LNCAP (cell line): Measurements from ENCODE around the gene GNAQ.

ENCODE experiments used
- TF ChIP-seq, protein P1 (sequence below): fragments of 450-650 bp; IDR thresholded peaks from 2 replicates; pipeline ENCODE4 v1.5.1; 2017; ENCODE audit warnings: mild to moderate bottlenecking

The GNAQ gene

DNA sequence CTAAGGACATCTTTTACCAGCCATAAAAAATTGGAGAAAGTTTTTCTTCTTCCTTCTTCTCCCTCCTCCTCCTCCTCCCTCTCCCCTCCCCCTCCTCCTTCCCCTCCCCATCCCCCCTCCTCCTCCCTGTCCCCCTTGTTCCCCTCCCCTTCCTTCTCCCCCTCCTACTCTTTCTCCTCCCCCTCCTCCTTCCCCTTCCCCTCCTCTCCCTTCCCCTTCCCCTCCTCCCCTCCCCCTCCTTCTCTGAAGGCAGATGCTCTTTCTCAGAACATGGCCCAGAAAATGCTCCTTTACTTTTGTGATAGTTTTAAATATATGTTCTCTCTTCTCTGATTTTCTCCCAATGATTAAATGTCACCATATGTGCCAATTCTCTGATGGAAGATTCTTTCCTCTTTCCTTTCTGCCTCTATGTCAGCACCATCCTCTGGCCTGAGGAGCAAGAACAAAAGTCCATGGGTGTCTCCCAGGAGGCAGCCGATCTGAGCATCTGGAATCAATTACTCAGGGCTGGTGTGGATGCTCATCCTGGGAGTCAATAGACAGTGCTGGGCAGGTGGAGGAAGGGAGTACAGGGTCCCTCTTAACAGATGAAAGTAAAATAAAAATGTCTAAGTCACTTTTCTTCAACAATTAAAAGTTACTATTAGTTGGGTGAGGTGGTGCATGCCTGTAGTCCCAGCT is 320.5 kb downstream of the GNAQ start:
- TF ChIP-seq, protein P1, sequence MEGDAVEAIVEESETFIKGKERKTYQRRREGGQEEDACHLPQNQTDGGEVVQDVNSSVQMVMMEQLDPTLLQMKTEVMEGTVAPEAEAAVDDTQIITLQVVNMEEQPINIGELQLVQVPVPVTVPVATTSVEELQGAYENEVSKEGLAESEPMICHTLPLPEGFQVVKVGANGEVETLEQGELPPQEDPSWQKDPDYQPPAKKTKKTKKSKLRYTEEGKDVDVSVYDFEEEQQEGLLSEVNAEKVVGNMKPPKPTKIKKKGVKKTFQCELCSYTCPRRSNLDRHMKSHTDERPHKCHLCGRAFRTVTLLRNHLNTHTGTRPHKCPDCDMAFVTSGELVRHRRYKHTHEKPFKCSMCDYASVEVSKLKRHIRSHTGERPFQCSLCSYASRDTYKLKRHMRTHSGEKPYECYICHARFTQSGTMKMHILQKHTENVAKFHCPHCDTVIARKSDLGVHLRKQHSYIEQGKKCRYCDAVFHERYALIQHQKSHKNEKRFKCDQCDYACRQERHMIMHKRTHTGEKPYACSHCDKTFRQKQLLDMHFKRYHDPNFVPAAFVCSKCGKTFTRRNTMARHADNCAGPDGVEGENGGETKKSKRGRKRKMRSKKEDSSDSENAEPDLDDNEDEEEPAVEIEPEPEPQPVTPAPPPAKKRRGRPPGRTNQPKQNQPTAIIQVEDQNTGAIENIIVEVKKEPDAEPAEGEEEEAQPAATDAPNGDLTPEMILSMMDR, result no peak

DNA sequence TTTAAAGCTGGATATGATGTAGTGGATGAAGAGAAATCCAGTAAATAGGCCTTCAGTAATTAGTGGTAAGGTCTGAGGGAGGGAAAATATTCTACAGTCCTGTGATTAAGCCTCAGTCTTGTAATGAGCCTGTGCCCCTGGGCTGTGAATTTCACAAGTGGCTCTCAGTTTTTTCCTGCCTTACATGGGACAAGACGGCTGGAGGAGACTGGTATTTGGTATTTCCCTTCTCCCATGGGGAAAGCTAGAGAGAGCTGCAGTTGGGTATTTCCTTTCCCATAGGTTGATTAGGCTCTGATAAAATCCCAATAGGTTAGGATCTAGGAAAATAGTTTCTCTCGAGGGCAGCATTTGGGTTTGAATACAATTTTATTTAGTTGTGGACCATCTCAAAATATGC is 321.3 kb downstream of the GNAQ start:
- TF ChIP-seq, protein P1, result no peak

DNA sequence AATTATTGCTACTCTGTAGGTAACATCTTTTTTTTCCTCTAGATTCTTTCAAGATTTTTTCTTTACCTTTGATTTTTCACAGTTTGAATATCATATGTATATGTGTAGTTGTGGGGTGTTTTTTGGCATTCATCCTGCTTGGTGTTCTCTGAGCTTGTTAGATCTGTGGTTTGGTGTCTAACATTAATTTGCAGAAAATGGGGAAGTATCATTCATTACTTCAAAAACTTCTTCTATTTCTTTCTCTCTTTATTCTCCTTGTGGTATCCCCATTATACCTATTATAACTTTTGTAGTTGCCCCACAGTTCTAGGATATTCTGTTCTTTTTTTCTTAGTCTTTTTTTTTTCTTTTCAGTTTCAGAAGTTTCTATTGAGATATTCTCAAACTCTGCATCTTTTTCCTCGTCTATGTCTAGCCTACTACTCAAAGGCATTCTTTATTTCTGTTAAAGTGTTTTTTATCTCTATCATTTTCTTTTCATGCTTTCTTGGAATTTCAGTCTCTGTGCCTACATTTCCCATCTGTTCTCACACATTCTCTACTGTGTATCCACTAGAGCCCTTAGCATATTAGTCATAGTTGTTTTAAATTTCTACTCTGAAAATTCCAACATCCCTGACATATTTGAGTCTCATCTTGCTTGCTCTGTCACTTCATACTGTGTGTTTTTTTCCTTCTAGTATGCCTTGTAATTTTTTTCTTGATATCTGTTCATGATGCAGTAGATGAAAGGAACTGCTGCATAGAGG is 323.4 kb downstream of the GNAQ start:
- TF ChIP-seq, protein P1, result no peak

DNA sequence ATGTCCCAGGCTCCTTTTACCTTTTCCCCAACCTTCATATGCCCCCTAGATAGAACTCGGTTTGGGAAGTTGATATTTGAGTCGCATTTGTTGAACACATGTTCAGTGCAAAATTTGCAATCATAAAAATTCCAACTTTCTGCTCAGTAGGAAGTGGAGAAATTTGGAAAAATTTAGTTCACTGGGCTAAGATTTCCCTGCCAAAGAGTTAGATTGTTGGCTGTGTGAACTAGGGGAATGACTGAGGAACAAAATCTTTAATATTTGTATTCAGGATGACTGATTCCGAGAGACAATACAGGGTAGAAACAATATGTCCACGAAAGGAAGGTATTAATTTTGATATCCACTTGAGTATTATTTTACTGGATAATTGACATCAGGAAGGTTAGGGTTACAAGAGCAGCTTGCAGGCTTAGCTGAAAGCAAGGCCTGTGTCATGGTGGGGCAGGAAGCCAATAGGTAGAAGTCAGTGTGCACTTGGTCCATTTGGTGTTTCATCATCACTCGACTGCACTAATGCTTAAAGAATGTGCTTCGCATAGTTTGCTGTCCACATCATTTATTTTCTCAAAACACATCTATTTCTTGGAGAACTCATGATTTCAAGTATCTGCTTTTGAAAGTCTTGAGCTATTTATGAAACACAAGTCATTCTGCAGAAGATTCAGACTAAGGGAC is 324.1 kb downstream of the GNAQ start:
- TF ChIP-seq, protein P1, result no peak

DNA sequence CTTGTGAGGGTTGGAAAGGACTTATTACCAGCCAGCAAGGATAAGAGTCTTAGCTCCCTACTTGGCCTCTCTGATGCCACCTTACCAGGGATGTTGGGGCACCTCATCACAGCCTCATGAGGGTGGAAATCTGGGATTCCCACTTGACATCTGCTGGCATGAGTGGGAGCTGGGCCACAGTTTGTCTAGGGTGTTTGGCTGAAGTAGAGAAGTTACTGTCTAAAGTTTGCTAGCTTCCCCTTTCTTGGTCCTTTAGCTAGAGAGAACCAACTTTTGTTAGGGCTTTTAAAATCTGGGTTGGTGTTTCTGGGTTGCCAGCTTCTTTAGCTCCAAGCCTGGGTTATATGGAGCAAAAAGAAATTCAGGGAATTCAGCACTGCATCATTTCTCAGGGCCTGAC is 326.0 kb downstream of the GNAQ start:
- TF ChIP-seq, protein P1, result no peak

DNA sequence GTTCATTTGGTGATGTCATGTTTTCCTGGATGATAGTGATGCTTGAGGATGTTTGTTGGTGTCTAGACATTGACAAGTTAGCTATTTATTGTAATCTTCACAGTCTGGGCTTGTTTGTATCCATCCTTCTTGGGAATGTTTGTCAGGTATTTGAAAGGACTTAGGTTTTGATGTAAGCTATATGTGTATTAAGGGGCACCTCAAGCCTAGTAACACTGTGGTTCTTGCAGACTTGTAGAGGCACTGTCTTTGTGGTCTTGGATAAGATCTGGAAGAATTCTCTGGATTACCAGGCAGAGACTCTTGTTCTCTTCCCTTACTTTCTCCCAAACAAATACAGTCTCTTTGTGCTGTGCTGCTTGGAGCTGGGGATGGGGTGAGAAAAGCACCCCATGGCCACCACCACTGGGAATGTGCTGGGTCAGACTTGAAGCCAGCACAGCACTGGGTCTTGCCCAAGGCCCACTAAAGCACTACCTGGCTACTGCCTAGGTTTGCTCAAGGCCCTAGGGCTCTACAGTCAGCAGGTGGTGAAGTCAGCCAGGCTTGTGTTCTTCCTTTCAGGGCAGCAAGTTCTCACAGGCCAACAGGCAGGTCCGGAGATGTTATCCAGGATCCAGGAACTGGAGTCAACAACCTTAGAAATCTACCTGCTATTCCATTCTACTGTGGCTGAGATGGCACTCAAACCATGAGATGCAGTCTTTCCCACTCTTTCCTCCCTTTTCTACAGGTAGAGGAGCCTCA is 334.2 kb downstream of the GNAQ start:
- TF ChIP-seq, protein P1, result no peak

DNA sequence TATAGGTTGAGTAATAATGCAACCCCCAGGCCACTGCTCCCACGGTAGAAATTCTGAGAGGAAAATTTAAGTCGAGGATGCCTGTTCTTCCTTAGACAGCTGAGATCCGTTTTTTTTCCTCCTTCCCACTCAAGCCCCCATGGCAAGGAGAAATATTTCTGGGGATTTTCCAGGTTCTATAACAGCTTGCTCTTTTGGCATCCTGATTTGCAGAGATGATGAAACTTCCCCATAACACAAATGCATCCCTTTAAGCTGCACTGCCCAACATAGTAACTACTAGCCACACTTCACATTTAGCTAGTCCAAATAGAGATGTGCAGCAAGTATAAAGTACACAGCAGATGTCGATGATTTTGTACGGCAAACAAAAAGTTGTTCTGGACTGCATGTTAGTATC is 351.0 kb downstream of the GNAQ start:
- TF ChIP-seq, protein P1, result no peak
